HepG2 (cell line): Measurements from ENCODE around the gene XAB2. TPM values are rescaled to one million over a fixed set of nuclear protein-coding genes. Genes with fewer than 3 reads are reported as not detected.

Experiments used
- ATAC-seq: fragments of 200-7000 bp; cut with Tn5 transposase; 3 replicates; pipeline ENCODE4 v1.9.1; 2020; ENCODE audit warnings: mild to moderate bottlenecking, moderate library complexity
- BruUV-seq: library from RNA; stranded (reverse); fragments of 400-500 nt; replicated peaks from 2 replicates; lab custom pipeline; 2021; lab: Mats Ljungman, UMichigan
- CTCF ChIA-PET: fragments of 300-600 bp; formaldehyde crosslinking; extraction: SDS; loops from one replicate; lab custom pipeline; 2021; ENCODE audit warnings: low total read pairs, inconsistent platforms, low intra/inter-chr PET ratio; lab: Yijun Ruan, JAX
- POLR2A ChIA-PET: fragments of 350-600 bp; sonication (Branson Sonifier 250); formaldehyde crosslinking; loops from one replicate; lab custom pipeline; 2020; ENCODE audit warnings: antibody characterized with exemption, inconsistent platforms; lab: Yijun Ruan, JAX
- DNase-seq: peaks from one replicate; pipeline ENCODE4 v3.0.0-alpha.2; 2015; ENCODE audit warnings: low spot score
- FAIRE-seq: peaks from 3 replicates; lab custom pipeline; 2011; peaks lifted over from hg19 to GRCh38; lab: Jason Lieb, UNC
- H2AFZ ChIP-seq: one replicate; pipeline ENCODE4 v1.6.1; 2011; ENCODE audit warnings: low read length, inconsistent platforms
- H3K27ac ChIP-seq: fragments of 300-600 bp; 3 replicates; pipeline ENCODE4 v1.8.0; 2011; ENCODE audit warnings: mixed run types, mild to moderate bottlenecking, mixed read lengths, low read length, inconsistent platforms; ENCODE audit not compliant: insufficient read depth; ENCODE audit errors: extremely low read length
- H3K27me3 ChIP-seq, 2 experiments: fragments of 200-600 bp in 1 of 2; 2 replicates in 1 of 2; 3 replicates in 1 of 2; pipeline versions ENCODE4 v1.6.0 to v1.8.0; 2011; ENCODE audit warnings: low read length in 2 of 2, mild to moderate bottlenecking in 2 of 2, moderate library complexity in 2 of 2, inconsistent platforms in 1 of 2; ENCODE audit not compliant: insufficient read depth in 2 of 2, control insufficient read depth in 1 of 2
- H3K36me3 ChIP-seq, 2 experiments: fragments of 200-600 bp in 1 of 2; replicated peaks in 1 of 2; 2 replicates in 1 of 2; 3 replicates in 1 of 2; pipeline versions ENCODE4 v1.5.1 to v1.8.0; 2011; ENCODE audit warnings: low read length in 2 of 2, inconsistent platforms in 1 of 2; ENCODE audit not compliant: insufficient read depth in 2 of 2, control insufficient read depth in 1 of 2
- H3K4me1 ChIP-seq: 2 replicates; pipeline ENCODE4 v1.5.1; 2012; ENCODE audit warnings: low read length, inconsistent platforms; ENCODE audit not compliant: insufficient read depth
- H3K4me2 ChIP-seq: 2 replicates; pipeline ENCODE4 v1.6.0; 2011; ENCODE audit warnings: low read depth, low read length, inconsistent platforms
- H3K4me3 ChIP-seq, 3 experiments: fragments of 200-600 bp in 1 of 3; sonication (generic), shearing (Covaris generic) in 1 of 3; replicated peaks in 1 of 3; 2 replicates each; pipeline ENCODE4 v1.5.1; 2011 to 2016; ENCODE audit warnings: low read length in 3 of 3, inconsistent platforms in 2 of 3, low read depth in 2 of 3, mild to moderate bottlenecking in 2 of 3, control low read depth in 1 of 3, mixed read lengths in 1 of 3; ENCODE audit not compliant: insufficient read depth in 1 of 3
- H3K79me2 ChIP-seq: one replicate; pipeline ENCODE4 v1.6.1; 2011; ENCODE audit warnings: low read length, inconsistent platforms; ENCODE audit not compliant: insufficient read depth
- H3K9ac ChIP-seq: 2 replicates; pipeline ENCODE4 v1.6.0; 2011; ENCODE audit warnings: mild to moderate bottlenecking, low read depth, low read length, inconsistent platforms; ENCODE audit not compliant: insufficient read depth
- H3K9me3 ChIP-seq: 2 replicates; pipeline ENCODE4 v1.5.1; 2012; ENCODE audit warnings: mild to moderate bottlenecking, low read length
- H4K20me1 ChIP-seq: 2 replicates; pipeline ENCODE4 v1.6.0; 2011; ENCODE audit warnings: inconsistent platforms, mild to moderate bottlenecking, low read length, moderate library complexity; ENCODE audit not compliant: insufficient read depth
- CBX5 ChIP-seq: sonication (generic); formaldehyde crosslinking; IDR thresholded peaks from 2 replicates; pipeline ENCODE4 v1.4.0; 2020; ENCODE audit warnings: missing genetic modification reagents, borderline replicate concordance
- CREB1 ChIP-seq, 2 experiments: fragments of 450-650 bp in 1 of 2; IDR thresholded peaks; 2 replicates each; pipeline ENCODE4 v1.6.1; 2016 to 2017; ENCODE audit warnings: control low read depth in 1 of 2, mild to moderate bottlenecking in 1 of 2, missing compliant biosample characterization in 1 of 2, missing genetic modification characterization in 1 of 2
- HNRNPK ChIP-seq: fragments of 200-400 bp; formaldehyde crosslinking; IDR thresholded peaks from 2 replicates; pipeline ENCODE4 v1.6.1; 2018; ENCODE audit warnings: low read length, low read depth, moderate library complexity, mild to moderate bottlenecking; ENCODE audit not compliant: poor library complexity, severe bottlenecking
- MXD1 ChIP-seq: sonication (generic); formaldehyde crosslinking; IDR thresholded peaks from 2 replicates; pipeline ENCODE4 v1.4.0; 2020; ENCODE audit warnings: mild to moderate bottlenecking, missing genetic modification reagents
- MZF1 ChIP-seq: sonication (generic); formaldehyde crosslinking; IDR thresholded peaks from 2 replicates; pipeline ENCODE4 v1.8.1; 2023; ENCODE audit warnings: mild to moderate bottlenecking, missing genetic modification reagents, borderline replicate concordance
- NCOA1 ChIP-seq: sonication (generic); formaldehyde crosslinking; IDR thresholded peaks from 2 replicates; pipeline ENCODE4 v1.9.0; 2021; ENCODE audit warnings: missing genetic modification reagents
- SOX5 ChIP-seq: IDR thresholded peaks from 2 replicates; pipeline ENCODE4 v1.6.1; 2016; ENCODE audit warnings: borderline replicate concordance
- U2AF1 ChIP-seq: fragments of 200-400 bp; formaldehyde crosslinking; optimal IDR thresholded peaks from 2 replicates; pipeline ENCODE3; 2017; ENCODE audit warnings: mild to moderate bottlenecking, low read depth, low read length
- YEATS2 ChIP-seq: sonication (generic); formaldehyde crosslinking; IDR thresholded peaks from 2 replicates; pipeline ENCODE4 v1.4.0; 2020; ENCODE audit warnings: missing genetic modification reagents, borderline replicate concordance
- ZNF12 ChIP-seq: sonication (generic); formaldehyde crosslinking; IDR thresholded peaks from 2 replicates; pipeline ENCODE4 v1.5.0; 2020; ENCODE audit warnings: missing genetic modification reagents
- ZNF232 ChIP-seq: sonication (generic); formaldehyde crosslinking; IDR thresholded peaks from 2 replicates; pipeline ENCODE4 v1.4.0; 2020; ENCODE audit warnings: missing genetic modification reagents, borderline replicate concordance
- ZNF546 ChIP-seq: sonication (generic); formaldehyde crosslinking; conservative IDR thresholded peaks from 2 replicates; pipeline ENCODE4 v1.8.1; 2023; ENCODE audit warnings: mild to moderate bottlenecking, missing genetic modification reagents
- WGBS: methylation state at CpG from one replicate; pipeline ENCODE4 v1.1.6; 2017; ENCODE audit warnings: low lambda C conversion rate; 5-methylcytosine and 5-hydroxymethylcytosine counted together
- in situ Hi-C: cut with HindIII; loops from 2 replicates; pipeline ENCODE4 v1.10.0; 2017; ENCODE audit warnings: low pct_unique_long_range_greater_than_20kb; ENCODE audit not compliant: extremely low pct_ligation_motif_present
- intact Hi-C: fragments of 100-400 bp; cut with micrococcal nuclease; formaldehyde crosslinking; loops from one replicate; pipeline ENCODE4 v1.10.0; 2022; ENCODE audit not compliant: unreplicated experiment
- polyA plus RNA-seq, 8 experiments: library from polyadenylated mRNA; depleted of rRNA in 3 of 8; stranded (reverse) in 7 of 8; unstranded in 1 of 8; fragments of >200 nt; fragmentation: Illumina TruSeq in 4 of 8; extraction: Trizol in 4 of 8; gene quantifications; 2 replicates each; pipeline versions ENCODE4 v1.2.1 to v1.2.3, GENCODE V29; 2011 to 2016; ENCODE audit warnings: low read depth in 4 of 8, missing spikeins in 1 of 8, mixed read lengths in 1 of 8; ENCODE audit not compliant: insufficient read depth in 1 of 8
- total RNA-seq, 5 experiments: library from RNA; depleted of rRNA; stranded (reverse); fragments of >200 nt; fragmentation: Illumina TruSeq; extraction: Trizol; gene quantifications; 2 replicates each; pipeline ENCODE4 v1.2.3, GENCODE V29; 2016; ENCODE audit warnings: low read depth in 1 of 5

XAB2 gene
- total and polyA plus RNA-seq, 2 of the 13 experiments (the other 11 are each of a cell fraction or from before 2014, with no cell fraction given) = 6.2 to 23.9 TPM

- no peaks in the 10 kb centered on the region for H3K79me2 ChIP-seq
- peaks cover under 1% of the 10 kb centered on the region; the same call in 1 of the 2 replicates for H3K4me1 ChIP-seq
- FAIRE-seq (no peak), ATAC-seq (no peak), DNase-seq (no peak)
- ChIA-PET CTCF (no interaction called here), POLR2A (no interaction called here)
- no peak overlapping the region for H3K9ac ChIP-seq
- TF ChIP-seq YEATS2 (CRISPR knock-in tag) = no peak
- no peak for TF ChIP-seq CBX5 (CRISPR knock-in tag)
- no peak for TF ChIP-seq U2AF1
- no peak for TF ChIP-seq MZF1 (CRISPR knock-in tag)
- no peak for TF ChIP-seq ZNF12 (CRISPR knock-in tag)
- no peak for TF ChIP-seq SOX5 (CRISPR knock-in tag)
- no peak for TF ChIP-seq ZNF546 (CRISPR knock-in tag)
- no peak for TF ChIP-seq MXD1
- peaks cover 3 to 36% of the 10 kb centered on the region in 2 experiments; a peak in 2 of 5 replicates for H3K27me3 ChIP-seq
- H3K27ac ChIP-seq = no peak overlapping the region
- H3K36me3 ChIP-seq = no peaks in the 10 kb centered on the region
- H3K4me2 ChIP-seq = no peak overlapping the region
- intact Hi-C loops = no loop called here
- no peaks in the 10 kb centered on the region for H3K9me3 ChIP-seq
- WGBS = 28% methylated on average over 5 of the region's 9 CpGs
- BruUV-seq = no TSS peak
- no peak overlapping the region for H3K4me3 ChIP-seq
- H4K20me1 ChIP-seq = no peaks in the 10 kb centered on the region
- in situ Hi-C loops = no loop called here
- no peak overlapping the region for H2AFZ ChIP-seq
These were observed 43.2 kb upstream of the XAB2 start for GRCh38 chr19:7672522-7672921.

GRCh38 chr19:7670790-7671189 is 41.4 kb upstream of the XAB2 start:
- in situ Hi-C loops (no loop called here), intact Hi-C loops (no loop called here)
- H2AFZ ChIP-seq = no peak overlapping the region
- DNase-seq (no peak), FAIRE-seq (no peak), ATAC-seq (no peak)
- no peaks in the 10 kb centered on the region for H3K9me3 ChIP-seq
- TF ChIP-seq HNRNPK (peak; percentile 31), NCOA1 (CRISPR knock-in tag) (no peak), ZNF232 (no peak), CREB1 (IDR thresholded peaks at IDR 0.05) (peak; percentile 68), CREB1 (CRISPR knock-in tag; IDR thresholded peaks at IDR 0.05) (no peak)
- no peak overlapping the region; a peak in 1 of 6 replicates for H3K4me3 ChIP-seq
- no peak overlapping the region for H3K27ac ChIP-seq
- no peaks in the 10 kb centered on the region for H3K79me2 ChIP-seq
- no peak overlapping the region for H3K9ac ChIP-seq
- no TSS peak for BruUV-seq
- H3K4me1 ChIP-seq = no peaks in the 10 kb centered on the region
- 19% methylated on average over 4 of the region's 9 CpGs for WGBS
- ChIA-PET CTCF (no interaction called here), POLR2A (no interaction called here)
- no peaks in the 10 kb centered on the region for H4K20me1 ChIP-seq
- no peaks in the 10 kb centered on the region for H3K36me3 ChIP-seq
- H3K27me3 ChIP-seq = peaks cover 0 to 27% of the 10 kb centered on the region in 2 experiments; a peak in 1 of 5 replicates
- H3K4me2 ChIP-seq = no peak overlapping the region
